ENCODE data around the gene ZRANB1.

- no peak for TF ChIP-seq CTCF (IDR thresholded peaks at IDR 0.05)
- TF ChIP-seq EP300 (IDR thresholded peaks at IDR 0.05), result no peak
- no peak for TF ChIP-seq POLR2A (IDR thresholded peaks at IDR 0.05)
Measured at GRCh38 chr10:124984376-124984775, 42.5 kb downstream of the ZRANB1 start.
